NB4 (cell line): Measurements from ENCODE around the gene CELF5.

Source experiments
- MYC ChIP-seq: IDR thresholded peaks from 2 replicates; pipeline ENCODE4 v1.6.1; 2011; ENCODE audit warnings: low read depth, low read length
- POLR2A ChIP-seq: IDR thresholded peaks from 2 replicates; pipeline ENCODE4 v1.6.1; 2011; ENCODE audit warnings: mild to moderate bottlenecking; ENCODE audit not compliant: insufficient read length; ENCODE audit errors: extremely low read depth
- TF ChIP-seq, protein P1 (sequence below): IDR thresholded peaks from one replicate; pipeline ENCODE4 v1.5.1; 2012; ENCODE audit warnings: low read depth, low read length

DNA sequence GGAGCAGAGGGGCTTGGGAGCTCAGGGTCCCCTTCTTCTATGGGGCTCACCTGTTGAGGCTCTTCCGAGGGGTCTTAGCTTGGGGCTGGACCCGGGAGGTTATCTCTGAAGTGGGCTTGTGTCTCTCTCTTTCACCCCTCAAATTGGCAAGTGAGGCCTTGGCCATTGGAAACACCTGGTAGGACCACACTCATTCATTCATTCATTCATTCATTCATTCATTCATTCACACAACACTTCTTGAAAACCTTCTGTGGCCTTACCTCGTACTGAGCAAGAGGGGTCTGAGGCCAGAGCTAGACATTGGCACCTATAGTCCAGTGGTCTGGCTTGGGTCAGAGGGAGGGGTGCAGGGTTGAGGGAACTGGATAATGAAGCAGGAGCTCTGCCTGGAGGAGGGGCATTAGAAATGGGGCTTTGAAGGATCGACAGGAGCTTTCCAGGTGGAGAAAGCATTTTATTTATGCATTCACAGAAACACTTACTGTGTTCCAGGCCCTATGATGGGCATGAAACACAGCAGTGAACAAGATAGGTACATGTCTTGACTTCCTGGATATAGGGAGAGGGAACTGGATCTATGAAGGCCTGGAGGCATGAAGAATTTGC lies 5.5 kb downstream of the CELF5 start:
- TF ChIP-seq POLR2A (no peak), MYC (no peak)
- TF ChIP-seq, protein P1, sequence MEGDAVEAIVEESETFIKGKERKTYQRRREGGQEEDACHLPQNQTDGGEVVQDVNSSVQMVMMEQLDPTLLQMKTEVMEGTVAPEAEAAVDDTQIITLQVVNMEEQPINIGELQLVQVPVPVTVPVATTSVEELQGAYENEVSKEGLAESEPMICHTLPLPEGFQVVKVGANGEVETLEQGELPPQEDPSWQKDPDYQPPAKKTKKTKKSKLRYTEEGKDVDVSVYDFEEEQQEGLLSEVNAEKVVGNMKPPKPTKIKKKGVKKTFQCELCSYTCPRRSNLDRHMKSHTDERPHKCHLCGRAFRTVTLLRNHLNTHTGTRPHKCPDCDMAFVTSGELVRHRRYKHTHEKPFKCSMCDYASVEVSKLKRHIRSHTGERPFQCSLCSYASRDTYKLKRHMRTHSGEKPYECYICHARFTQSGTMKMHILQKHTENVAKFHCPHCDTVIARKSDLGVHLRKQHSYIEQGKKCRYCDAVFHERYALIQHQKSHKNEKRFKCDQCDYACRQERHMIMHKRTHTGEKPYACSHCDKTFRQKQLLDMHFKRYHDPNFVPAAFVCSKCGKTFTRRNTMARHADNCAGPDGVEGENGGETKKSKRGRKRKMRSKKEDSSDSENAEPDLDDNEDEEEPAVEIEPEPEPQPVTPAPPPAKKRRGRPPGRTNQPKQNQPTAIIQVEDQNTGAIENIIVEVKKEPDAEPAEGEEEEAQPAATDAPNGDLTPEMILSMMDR = no peak
